GM21423 (cell line): ENCODE measurements around the gene PIGS.
A peak's percentile ranks its signal among the peaks of the same experiment; 100 is the strongest.
"Not testable (repeated sequence)": the region's sequence is repeated elsewhere in the genome, so short reads cannot be mapped to it uniquely, and the experiment has no call there.

Source experiments
- ATAC-seq: cut with Tn5 transposase; IDR thresholded peaks from one replicate; pipeline ENCODE4 v1.9.1; 2021; ENCODE audit warnings: mild to moderate bottlenecking, moderate library complexity; ENCODE audit not compliant: unreplicated experiment

The PIGS gene

GRCh38 chr17:28571361-28572122 lies at the start of gene PIGS:
Gene PIGS (minus strand): TSS chr17:28571524. CDS start chr17:28571496, 28 bp downstream.
- ATAC-seq: peak; percentile 79

- ATAC-seq: no peak
Measured at GRCh38 chr17:28620010-28620409, 48.7 kb upstream of the PIGS start.

- no peak for ATAC-seq
Measured at GRCh38 chr17:28618464-28618863, 47.1 kb upstream of the PIGS start.

GRCh38 chr17:28616281-28616680 lies 45.0 kb upstream of the PIGS start:
- ATAC-seq: no peak

- ATAC-seq: no peak
Measured at GRCh38 chr17:28615260-28615940, 44.1 kb upstream of the PIGS start.

GRCh38 chr17:28613931-28614381 lies 42.6 kb upstream of the PIGS start, which contains the start of gene RSKR:
Gene RSKR (minus strand): TSS chr17:28614185. CDS start chr17:28614161, 24 bp downstream.
- no peak for ATAC-seq

GRCh38 chr17:28612936-28613872 lies 41.9 kb upstream of the PIGS start:
- ATAC-seq: no peak

- no peak for ATAC-seq
Measured at GRCh38 chr17:28612531-28612930, 41.2 kb upstream of the PIGS start.

- ATAC-seq: no peak
Measured at GRCh38 chr17:28610376-28610775, 39.1 kb upstream of the PIGS start.

- not testable (repeated sequence) for ATAC-seq
Measured at GRCh38 chr17:28604031-28604430, 32.7 kb upstream of the PIGS start.

GRCh38 chr17:28599311-28600184 lies 28.2 kb upstream of the PIGS start:
- peak; percentile 29 for ATAC-seq

GRCh38 chr17:28598799-28599310 lies 27.5 kb upstream of the PIGS start, which contains the start of gene SPAG5:
Gene SPAG5 (minus strand): TSS chr17:28599025. CDS start chr17:28598946, 79 bp downstream.
- peak; percentile 88 for ATAC-seq

GRCh38 chr17:28598389-28598788 lies 27.1 kb upstream of the PIGS start:
- ATAC-seq: no peak

GRCh38 chr17:28597606-28598383 lies 26.5 kb upstream of the PIGS start:
- ATAC-seq: no peak

GRCh38 chr17:28592260-28592659 lies 20.9 kb upstream of the PIGS start:
- ATAC-seq: no peak

GRCh38 chr17:28585851-28586250 lies 14.5 kb upstream of the PIGS start:
- ATAC-seq: no peak

GRCh38 chr17:28584434-28584833 lies 13.1 kb upstream of the PIGS start:
- ATAC-seq: no peak

- ATAC-seq: no peak
Measured at GRCh38 chr17:28582513-28582912, 11.2 kb upstream of the PIGS start.

- ATAC-seq: no peak
Measured at GRCh38 chr17:28580959-28581358, 9.6 kb upstream of the PIGS start.
